Left colon (tissue), 2 donors: ENCODE results near the gene ZDHHC4. TPM values are rescaled to one million over a fixed set of nuclear protein-coding genes. Genes with fewer than 3 reads are reported as not detected.
"Not testable (repeated sequence)": the region's sequence is repeated elsewhere in the genome, so short reads cannot be mapped to it uniquely, and the experiment has no call there.

ENCODE experiments used
- ATAC-seq: fragments of 200-7000 bp; cut with Tn5 transposase; one replicate; pipeline ENCODE4 v1.9.1; 2020; ENCODE audit warnings: mild to moderate bottlenecking, moderate library complexity
- DNase-seq, 2 donors: peaks; one replicate each; pipeline ENCODE4 v3.0.0-alpha.2; 2020
- intact Hi-C, 2 donors: fragments of 100-400 bp; cut with DNase I in 1 of 2; cut with micrococcal nuclease in 1 of 2; formaldehyde crosslinking; loops; one replicate each; pipeline versions ENCODE4 v1.11.2 to v1.14.0; 2022; cut with DNase I, micrococcal nuclease
- total RNA-seq, 2 donors: library from RNA; stranded (reverse); fragmentation: NEBNext Ultra II Directional; extraction: Animal tissue kit (Norgen Biotek cat#: 25700); gene quantifications; one replicate each; pipeline ENCODE4 v1.2.1, GENCODE V29; 2021
- donor health status: DM: no; HTN: no; CAD: no.
- donor health status: DM: yes; HTN: yes; CAD: no.

ZDHHC4 gene
- total RNA-seq, 2 donors from 2014 or later = 37.6 to 51.1 TPM

- intact Hi-C loops = no loop called here
- no peak for ATAC-seq
- DNase-seq = no peak
These were observed 45.0 kb downstream of the ZDHHC4 start for GRCh38 chr7:6622134-6622710.

- peak; percentile 50 for ATAC-seq
- intact Hi-C loops = no loop called here
- no peak for DNase-seq
These were observed 46.5 kb downstream of the ZDHHC4 start for GRCh38 chr7:6623589-6624245.

GRCh38 chr7:6624246-6624611, 47.0 kb downstream of the ZDHHC4 start:
- DNase-seq (no peak), ATAC-seq (no peak)
- intact Hi-C loops = no loop called here

GRCh38 chr7:6628045-6628444, 50.8 kb downstream of the ZDHHC4 start:
- intact Hi-C loops = no loop called here
- no peak for DNase-seq
- no peak for ATAC-seq

- ATAC-seq (peak; percentile 42), DNase-seq (no peak)
- intact Hi-C loops = no loop called here
These were observed 53.0 kb downstream of the ZDHHC4 start for GRCh38 chr7:6630007-6630849.

GRCh38 chr7:6631605-6632004, 54.4 kb downstream of the ZDHHC4 start:
- ATAC-seq (no peak), DNase-seq (no peak)
- intact Hi-C loops = no loop called here

GRCh38 chr7:6634021-6634420, 56.8 kb downstream of the ZDHHC4 start:
- ATAC-seq = no peak
- intact Hi-C loops = no loop called here
- no peak for DNase-seq

- ATAC-seq, DNase-seq, intact Hi-C loops: not testable (repeated sequence)
These were observed 57.7 kb downstream of the ZDHHC4 start for GRCh38 chr7:6634971-6635370.

- intact Hi-C loops = no loop called here
These were observed 59.7 kb downstream of the ZDHHC4 start, which contains the start of gene ZNF316 for GRCh38 chr7:6636741-6637543. Gene ZNF316 (plus strand): TSS chr7:6637318. CDS start chr7:6642410, 5,092 bp downstream.

GRCh38 chr7:6637544-6638229, 60.4 kb downstream of the ZDHHC4 start:
- peak; percentile 51 for ATAC-seq
- peak in 1 of 2 donors; percentile 47 for DNase-seq
- intact Hi-C loops = no loop called here

More at GRCh38 chr7:6636741-6637543, 59.7 kb downstream of the ZDHHC4 start, which contains the start of gene ZNF316:
- ATAC-seq (peak; percentile 90), DNase-seq (peak in 1 of 2 donors; percentile 72)

Other genes with a start within 250 kb of the ZDHHC4 start
- 10 to 100 TPM in 1 of 2 donors, 1 to 10 TPM in 1; 8.2 to 10.1 TPM for gene FAM220A, start 228.5 kb upstream of the ZDHHC4 start, total RNA-seq
- 100 to 1,000 TPM; 422 to 431 TPM for gene RAC1, start 202.9 kb upstream of the ZDHHC4 start, total RNA-seq
- gene DAGLB, start 129.5 kb upstream of the ZDHHC4 start, total RNA-seq = 10 to 100 TPM; 20.1 to 26.8 TPM
- 100 to 1,000 TPM; 199 to 237 TPM for gene KDELR2, start 93.3 kb upstream of the ZDHHC4 start, total RNA-seq
- gene GRID2IP, start 26.0 kb upstream of the ZDHHC4 start, total RNA-seq = under 1 TPM; 0.67 to 0.75 TPM
- gene INTS15, start 12.6 kb downstream of the ZDHHC4 start, total RNA-seq = 10 to 100 TPM; 22.5 to 24.4 TPM
- 1 to 10 TPM in 1 of 2 donors, under 1 TPM in 1; 0.79 to 2.9 TPM for gene ZNF853, start 38.2 kb downstream of the ZDHHC4 start, total RNA-seq
- gene ZNF316, start 59.9 kb downstream of the ZDHHC4 start, total RNA-seq = 10 to 100 TPM; 19.0 to 21.1 TPM
- gene ZNF12, start 129.5 kb downstream of the ZDHHC4 start, total RNA-seq = 10 to 100 TPM; 19.7 to 21.8 TPM
- gene RSPH10B2, start 176.6 kb downstream of the ZDHHC4 start, total RNA-seq = under 1 TPM in 1 of 2 donors, not detected in 1; 0.39 TPM
- 10 to 100 TPM; 50.5 to 54.7 TPM for gene CCZ1B, start 248.8 kb downstream of the ZDHHC4 start, total RNA-seq